ENCODE data around the gene RNASEH1. TPM values are rescaled to one million over a fixed set of nuclear protein-coding genes. Genes with fewer than 3 reads are reported as not detected.
A peak's percentile ranks its signal among the peaks of the same experiment; 100 is the strongest.
"Not testable (repeated sequence)": the region's sequence is repeated elsewhere in the genome, so short reads cannot be mapped to it uniquely, and the experiment has no call there.

RNASEH1 gene
- total RNA-seq, 1 experiment from 2014 or later: 42.0 TPM

GRCh38 chr2:3594493-3595281 is 36.6 kb upstream of the RNASEH1 start, which contains the start of gene COLEC11:
Gene COLEC11 (plus strand): TSS chr2:3595112. CDS start chr2:3604341, 9,229 bp downstream.
- no peak for DNase-seq (ENCODE audit: extremely low read depth, low read depth)

GRCh38 chr2:3589086-3589485 is 31.0 kb upstream of the RNASEH1 start:
- DNase-seq (ENCODE audit: extremely low read depth, low read depth): no peak

GRCh38 chr2:3588084-3588483 is 30.0 kb upstream of the RNASEH1 start:
- no peak for DNase-seq (ENCODE audit: extremely low read depth, low read depth)

- no peak for DNase-seq (ENCODE audit: extremely low read depth, low read depth)
Measured at GRCh38 chr2:3587432-3587831, 29.3 kb upstream of the RNASEH1 start.

GRCh38 chr2:3587021-3587420 is 28.9 kb upstream of the RNASEH1 start:
- no peak for DNase-seq (ENCODE audit: extremely low read depth, low read depth)

- no peak for DNase-seq (ENCODE audit: extremely low read depth, low read depth)
Measured at GRCh38 chr2:3586220-3586619, 28.1 kb upstream of the RNASEH1 start.

- DNase-seq (ENCODE audit: extremely low read depth, low read depth): peak; percentile 51
Measured at GRCh38 chr2:3585261-3586109, 27.4 kb upstream of the RNASEH1 start.

GRCh38 chr2:3584608-3585260 is 26.6 kb upstream of the RNASEH1 start:
- no peak for DNase-seq (ENCODE audit: extremely low read depth, low read depth)

GRCh38 chr2:3584076-3584475 is 25.9 kb upstream of the RNASEH1 start:
- no peak for DNase-seq (ENCODE audit: extremely low read depth, low read depth)

GRCh38 chr2:3581367-3582262 is 23.5 kb upstream of the RNASEH1 start:
- no peak for DNase-seq (ENCODE audit: extremely low read depth, low read depth)

GRCh38 chr2:3580449-3580848 is 22.3 kb upstream of the RNASEH1 start:
- DNase-seq (ENCODE audit: extremely low read depth, low read depth): no peak

GRCh38 chr2:3578987-3579386 is 20.9 kb upstream of the RNASEH1 start:
- DNase-seq (ENCODE audit: extremely low read depth, low read depth): no peak

GRCh38 chr2:3576263-3576630 is 18.1 kb upstream of the RNASEH1 start:
- not testable (repeated sequence) for DNase-seq (ENCODE audit: extremely low read depth, low read depth)

- no peak for DNase-seq (ENCODE audit: extremely low read depth, low read depth)
Measured at GRCh38 chr2:3575534-3576262, 17.6 kb upstream of the RNASEH1 start.

- DNase-seq (ENCODE audit: extremely low read depth, low read depth): no peak
Measured at GRCh38 chr2:3574155-3574554, 16.0 kb upstream of the RNASEH1 start.

GRCh38 chr2:3572620-3573019 is 14.5 kb upstream of the RNASEH1 start:
- no peak for DNase-seq (ENCODE audit: extremely low read depth, low read depth)

- DNase-seq (ENCODE audit: extremely low read depth, low read depth): no peak
Measured at GRCh38 chr2:3571284-3571683, 13.2 kb upstream of the RNASEH1 start.

GRCh38 chr2:3569656-3570055 is 11.5 kb upstream of the RNASEH1 start:
- not testable (repeated sequence) for DNase-seq (ENCODE audit: extremely low read depth, low read depth)

GRCh38 chr2:3566806-3567205 is 8.7 kb upstream of the RNASEH1 start:
- no peak for DNase-seq (ENCODE audit: extremely low read depth, low read depth)

- DNase-seq (ENCODE audit: extremely low read depth, low read depth): no peak
Measured at GRCh38 chr2:3565117-3565516, 7.0 kb upstream of the RNASEH1 start.
